HEK293 (cell line): ENCODE data around the gene DOCK1.

ENCODE experiments used
- CTCF ChIA-PET: fragments of 350-600 bp; formaldehyde crosslinking; extraction: SDS; loops from one replicate; lab custom pipeline; 2021; ENCODE audit warnings: antibody characterized with exemption; lab: Yijun Ruan, JAX
- POLR2A ChIA-PET: fragments of 300-600 bp; formaldehyde crosslinking; extraction: SDS; loops from one replicate; lab custom pipeline; 2020; ENCODE audit warnings: antibody characterized with exemption, inconsistent platforms; lab: Yijun Ruan, JAX
- H3K27ac ChIP-seq: fragments of 200-500 bp; sonication (Bioruptor generic); 2 replicates; pipeline ENCODE4 v1.5.1; 2014; ENCODE audit warnings: low read depth, low read length, control low read depth, inconsistent platforms; ENCODE audit errors: extremely low read depth
- H3K36me3 ChIP-seq, 2 experiments: fragments of 200-500 bp in 1 of 2; sonication (Bioruptor generic) in 1 of 2; 1 replicate in 1 of 2; 2 replicates in 1 of 2; pipeline ENCODE4 v1.5.1; 2014 to 2017; ENCODE audit warnings: inconsistent platforms in 2 of 2, low read length in 2 of 2; ENCODE audit not compliant: control insufficient read depth in 2 of 2, insufficient read depth in 1 of 2
- H3K4me1 ChIP-seq: fragments of 200-500 bp; sonication (Bioruptor generic); 2 replicates; pipeline ENCODE4 v1.5.1; 2014; ENCODE audit warnings: mild to moderate bottlenecking, low read length, inconsistent platforms; ENCODE audit not compliant: control insufficient read depth, insufficient read depth
- H3K4me3 ChIP-seq: 2 replicates; pipeline ENCODE4 v1.5.1; 2011; ENCODE audit warnings: low read depth, mild to moderate bottlenecking, control low read depth, low read length, moderate library complexity
- H3K9me3 ChIP-seq: fragments of 200-500 bp; sonication (Bioruptor generic); 2 replicates; pipeline ENCODE4 v1.5.1; 2014; ENCODE audit warnings: low read depth, low read length, inconsistent platforms; ENCODE audit not compliant: control insufficient read depth, insufficient read depth
- GLIS2 ChIP-seq: fragments of 450-650 bp; formaldehyde crosslinking; IDR thresholded peaks from 2 replicates; pipeline ENCODE4 v1.5.1; 2016; ENCODE audit warnings: missing biosample characterization, missing genetic modification characterization
- HOXD13 ChIP-seq: sonication (generic); formaldehyde crosslinking; IDR thresholded peaks from 2 replicates; pipeline ENCODE4 v1.8.0; 2022; ENCODE audit warnings: missing genetic modification reagents, borderline replicate concordance
- RBAK ChIP-seq: fragments of 450-650 bp; formaldehyde crosslinking; IDR thresholded peaks from 2 replicates; pipeline ENCODE4 v1.5.1; 2016; ENCODE audit warnings: missing biosample characterization, missing genetic modification characterization
- REPIN1 ChIP-seq: fragments of 450-650 bp; formaldehyde crosslinking; IDR thresholded peaks from 2 replicates; pipeline ENCODE4 v1.5.1; 2017; ENCODE audit warnings: missing biosample characterization, missing genetic modification characterization, low read depth
- ZBTB7A ChIP-seq: fragments of 450-650 bp; formaldehyde crosslinking; IDR thresholded peaks from 2 replicates; pipeline ENCODE4 v1.5.1; 2016; ENCODE audit warnings: low read depth, missing biosample characterization, missing genetic modification characterization
- ZNF148 ChIP-seq: fragments of 450-650 bp; formaldehyde crosslinking; IDR thresholded peaks from 2 replicates; pipeline ENCODE4 v1.5.0; 2017; ENCODE audit warnings: missing biosample characterization, missing genetic modification characterization, borderline replicate concordance
- ZNF214 ChIP-seq: fragments of 450-650 bp; formaldehyde crosslinking; IDR thresholded peaks from 2 replicates; pipeline ENCODE4 v1.5.1; 2017; ENCODE audit warnings: missing biosample characterization, mild to moderate bottlenecking, missing genetic modification characterization, borderline replicate concordance
- ZNF23 ChIP-seq: fragments of 450-650 bp; formaldehyde crosslinking; IDR thresholded peaks from 2 replicates; pipeline ENCODE4 v1.5.1; 2016; ENCODE audit warnings: missing biosample characterization, missing genetic modification characterization, borderline replicate concordance
- ZNF274 ChIP-seq, 2 experiments: fragments of 200-500 bp in 1 of 2; fragments of 450-650 bp in 1 of 2; sonication (Bioruptor generic) in 1 of 2; formaldehyde crosslinking in 1 of 2; IDR thresholded peaks; 2 replicates each; pipeline versions ENCODE4 v1.5.1 to v1.6.1; 2014 to 2016; ENCODE audit warnings: borderline replicate concordance in 1 of 2, inconsistent platforms in 1 of 2, low read length in 1 of 2, missing biosample characterization in 1 of 2, missing genetic modification characterization in 1 of 2
- ZNF280D ChIP-seq: fragments of 450-650 bp; formaldehyde crosslinking; IDR thresholded peaks from 2 replicates; pipeline ENCODE4 v1.5.1; 2016; ENCODE audit warnings: missing biosample characterization, missing genetic modification characterization
- ZNF350 ChIP-seq: fragments of 450-650 bp; formaldehyde crosslinking; IDR thresholded peaks from 2 replicates; pipeline ENCODE4 v1.5.0; 2017; ENCODE audit warnings: missing biosample characterization, mild to moderate bottlenecking, missing genetic modification characterization
- ZNF404 ChIP-seq: fragments of 450-650 bp; formaldehyde crosslinking; IDR thresholded peaks from 2 replicates; pipeline ENCODE4 v1.5.1; 2017; ENCODE audit warnings: missing biosample characterization, missing genetic modification characterization
- ZNF423 ChIP-seq: fragments of 450-650 bp; formaldehyde crosslinking; IDR thresholded peaks from 2 replicates; pipeline ENCODE4 v1.5.1; 2016; ENCODE audit warnings: missing biosample characterization, missing genetic modification characterization
- ZNF449 ChIP-seq: fragments of 450-650 bp; formaldehyde crosslinking; IDR thresholded peaks from 2 replicates; pipeline ENCODE4 v1.5.1; 2017; ENCODE audit warnings: missing biosample characterization, mild to moderate bottlenecking, missing genetic modification characterization, moderate library complexity
- ZNF571 ChIP-seq: fragments of 450-650 bp; formaldehyde crosslinking; IDR thresholded peaks from 2 replicates; pipeline ENCODE4 v1.5.0; 2017; ENCODE audit warnings: missing biosample characterization, missing genetic modification characterization
- ZNF707 ChIP-seq: fragments of 450-650 bp; formaldehyde crosslinking; IDR thresholded peaks from 2 replicates; pipeline ENCODE4 v1.5.1; 2016; ENCODE audit warnings: missing biosample characterization, missing genetic modification characterization
- ZSCAN16 ChIP-seq: fragments of 450-650 bp; formaldehyde crosslinking; IDR thresholded peaks from 2 replicates; pipeline ENCODE4 v1.5.1; 2016; ENCODE audit warnings: missing biosample characterization, missing genetic modification characterization

DOCK1 gene

GRCh38 chr10:127431525-127431924, 526.3 kb downstream of the DOCK1 start:
- TF ChIP-seq ZSCAN16 (tag by site-specific recombination) (no peak), REPIN1 (tag by site-specific recombination) (no peak), ZBTB7A (tag by site-specific recombination) (no peak), ZNF707 (tag by site-specific recombination) (no peak), ZNF571 (no peak), GLIS2 (tag by site-specific recombination) (no peak), ZNF274 (IDR thresholded peaks at IDR 0.05; ENCODE audit: low read length) (no peak), ZNF274 (tag by site-specific recombination; IDR thresholded peaks at IDR 0.05; ENCODE audit: borderline replicate concordance) (no peak), ZNF404 (tag by site-specific recombination) (no peak), ZNF280D (no peak)
- Histone ChIP-seq H3K27ac (no peak overlapping the region), H3K4me3 (no peak overlapping the region), H3K36me3 (peaks cover 0 to 11% of the 10 kb centered on the region in 2 experiments; a peak in 1 of 3 replicates), H3K9me3 (no peaks in the 10 kb centered on the region), H3K4me1 (no peaks in the 10 kb centered on the region)
- ChIA-PET POLR2A (no interaction called here), CTCF (interaction anchor here (0.5 kb wide), 1 partner anchor 216 kb away, joined by 3 read pairs; no protein-coding TSS in a partner anchor)

GRCh38 chr10:127434006-127434405, 528.8 kb downstream of the DOCK1 start:
- CTCF ChIA-PET, result interaction anchor here (0.6 kb wide), 1 partner anchor 81 kb away, joined by 3 read pairs; no protein-coding TSS in a partner anchor
- no peaks in the 10 kb centered on the region for H3K9me3 ChIP-seq
- TF ChIP-seq ZNF23 (tag by site-specific recombination), result no peak
- no peak for TF ChIP-seq ZNF214
- no peak for TF ChIP-seq ZNF350
- no peak for TF ChIP-seq ZNF449 (tag by site-specific recombination)
- no peak for TF ChIP-seq HOXD13 (CRISPR knock-in tag)
- TF ChIP-seq, all 188 proteins: peak for 0
- H3K27ac ChIP-seq, result no peak overlapping the region
- H3K4me3 ChIP-seq, result no peak overlapping the region
- H3K4me1 ChIP-seq, result no peaks in the 10 kb centered on the region
- peaks cover 0 to 3% of the 10 kb centered on the region in 2 experiments; a peak in 1 of 3 replicates for H3K36me3 ChIP-seq
- POLR2A ChIA-PET, result interaction anchor here (0.6 to 0.7 kb wide), 2 partner anchors 20 to 37 kb away, joined by 3 to 4 read pairs; no protein-coding TSS in a partner anchor

GRCh38 chr10:127435246-127435645, 530.0 kb downstream of the DOCK1 start:
- H3K36me3 ChIP-seq, result peaks cover 0 to 11% of the 10 kb centered on the region in 2 experiments; a peak in 1 of 3 replicates
- POLR2A ChIA-PET, result no interaction called here
- TF ChIP-seq ZNF148 (tag by site-specific recombination) (no peak), ZNF423 (no peak), RBAK (tag by site-specific recombination) (no peak)
- TF ChIP-seq, all 188 proteins: peak for 0
- no peak overlapping the region for H3K4me3 ChIP-seq
- CTCF ChIA-PET, result interaction anchor here (0.6 kb wide), 1 partner anchor 680 kb away, joined by 3 read pairs; no protein-coding TSS in a partner anchor
- no peaks in the 10 kb centered on the region for H3K9me3 ChIP-seq
- H3K27ac ChIP-seq, result no peak overlapping the region
- no peaks in the 10 kb centered on the region for H3K4me1 ChIP-seq
